Endothelial cell of umbilical vein (primary cell): ENCODE measurements around the gene AGBL4.

Experiments used
- EZH2 ChIP-seq: IDR thresholded peaks from 2 replicates; pipeline ENCODE4 v1.6.1; 2012; ENCODE audit warnings: borderline replicate concordance, low read depth, mild to moderate bottlenecking, moderate library complexity, low read length, inconsistent platforms; ENCODE audit not compliant: severe bottlenecking
- MYC ChIP-seq: IDR thresholded peaks from one replicate; pipeline ENCODE4 v1.6.1; 2011; ENCODE audit warnings: mild to moderate bottlenecking, low read depth, low read length
- POLR2A ChIP-seq: IDR thresholded peaks from 2 replicates; pipeline ENCODE4 v1.6.1; 2012; ENCODE audit warnings: low read depth, mild to moderate bottlenecking, control low read depth, low read length
- POLR2AphosphoS5 ChIP-seq: IDR thresholded peaks from 2 replicates; pipeline ENCODE4 v1.6.1; 2012; ENCODE audit warnings: low read depth, mild to moderate bottlenecking, control low read depth, low read length, moderate library complexity; ENCODE audit not compliant: insufficient read depth
- TF ChIP-seq, protein P1 (sequence below), 2 donors: IDR thresholded peaks; 1 replicate in 1 of 2; 2 replicates in 1 of 2; pipeline ENCODE4 v1.5.1; 2011; ENCODE audit warnings: low read length in 2 of 2, mild to moderate bottlenecking in 2 of 2, moderate library complexity in 2 of 2, control low read depth in 1 of 2, inconsistent platforms in 1 of 2, low read depth in 1 of 2; ENCODE audit not compliant: insufficient read depth in 1 of 2; ENCODE audit errors: extremely low read depth in 1 of 2

DNA sequence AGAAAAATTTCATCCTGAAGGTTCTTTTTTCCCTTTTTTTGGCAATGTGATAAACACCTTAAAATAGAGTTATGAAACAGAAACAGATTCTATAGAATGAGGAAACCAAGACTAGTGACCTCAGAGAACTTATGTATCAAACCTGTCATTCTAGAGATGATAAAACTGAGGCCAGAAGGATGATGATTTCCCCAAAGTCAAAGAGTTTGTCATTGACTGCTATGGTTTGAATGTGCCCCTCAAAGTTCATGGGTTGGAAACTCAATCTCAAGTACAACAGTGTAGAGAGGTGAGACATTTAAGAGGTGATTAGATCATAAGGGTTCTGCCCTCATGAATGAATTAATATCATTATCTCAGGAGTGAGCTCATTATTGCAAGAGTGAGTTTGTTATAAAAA lies 1233.4 kb downstream of the AGBL4 start:
- no peak for TF ChIP-seq POLR2AphosphoS5
- TF ChIP-seq, protein P1, sequence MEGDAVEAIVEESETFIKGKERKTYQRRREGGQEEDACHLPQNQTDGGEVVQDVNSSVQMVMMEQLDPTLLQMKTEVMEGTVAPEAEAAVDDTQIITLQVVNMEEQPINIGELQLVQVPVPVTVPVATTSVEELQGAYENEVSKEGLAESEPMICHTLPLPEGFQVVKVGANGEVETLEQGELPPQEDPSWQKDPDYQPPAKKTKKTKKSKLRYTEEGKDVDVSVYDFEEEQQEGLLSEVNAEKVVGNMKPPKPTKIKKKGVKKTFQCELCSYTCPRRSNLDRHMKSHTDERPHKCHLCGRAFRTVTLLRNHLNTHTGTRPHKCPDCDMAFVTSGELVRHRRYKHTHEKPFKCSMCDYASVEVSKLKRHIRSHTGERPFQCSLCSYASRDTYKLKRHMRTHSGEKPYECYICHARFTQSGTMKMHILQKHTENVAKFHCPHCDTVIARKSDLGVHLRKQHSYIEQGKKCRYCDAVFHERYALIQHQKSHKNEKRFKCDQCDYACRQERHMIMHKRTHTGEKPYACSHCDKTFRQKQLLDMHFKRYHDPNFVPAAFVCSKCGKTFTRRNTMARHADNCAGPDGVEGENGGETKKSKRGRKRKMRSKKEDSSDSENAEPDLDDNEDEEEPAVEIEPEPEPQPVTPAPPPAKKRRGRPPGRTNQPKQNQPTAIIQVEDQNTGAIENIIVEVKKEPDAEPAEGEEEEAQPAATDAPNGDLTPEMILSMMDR (IDR thresholded peaks at IDR 0.05; ENCODE audit: extremely low read depth in 1 of 2, insufficient read depth in 1 of 2, low read depth in 1 of 2, low read length in 2 of 2): no peak
- TF ChIP-seq MYC: no peak
- no peak for TF ChIP-seq EZH2
- no peak for TF ChIP-seq POLR2A
